Measurements from ENCODE around the gene GALNT18. TPM values are rescaled to one million over a fixed set of nuclear protein-coding genes. Genes with fewer than 3 reads are reported as not detected.

The GALNT18 gene
- total and polyA plus RNA-seq, 2 donors (not counting 3 experiments of a cell fraction or from before 2014, with no cell fraction given): 0.17 to 0.18 TPM

DNA sequence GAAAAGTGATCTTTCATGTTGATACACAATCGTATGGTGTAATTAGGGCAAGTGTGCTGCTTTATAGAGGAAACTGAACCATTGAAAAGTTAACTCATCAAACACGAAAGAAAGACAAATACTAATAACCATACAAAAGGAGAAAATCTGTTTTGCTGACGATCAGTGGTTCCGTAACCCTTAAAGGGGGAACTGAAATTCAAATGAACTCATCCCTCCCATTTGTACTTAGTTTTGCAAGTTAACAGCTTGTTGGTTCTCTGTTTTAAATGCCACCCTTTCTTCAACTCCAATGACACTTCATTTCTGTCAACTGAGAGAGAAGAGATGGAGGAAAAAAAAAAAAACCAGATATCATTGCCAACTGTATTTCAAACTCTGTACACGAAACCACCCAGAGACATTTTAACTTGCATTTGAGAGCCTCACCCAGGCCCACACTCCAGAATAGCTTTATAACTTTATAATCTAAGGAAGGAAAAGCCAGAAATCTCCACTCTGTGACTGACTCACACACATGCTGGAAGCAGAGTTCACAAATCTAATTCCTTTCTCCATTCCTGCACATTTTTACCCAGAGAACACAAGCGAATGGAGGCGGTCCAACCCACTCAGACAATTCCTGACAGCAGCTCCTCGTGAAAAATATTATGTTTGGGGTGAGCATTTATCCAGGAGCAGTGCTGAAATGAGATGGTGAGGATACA, 251.4 kb downstream of the GALNT18 start:
- TF ChIP-seq CTCF (IDR thresholded peaks at IDR 0.05; ENCODE audit: extremely low read depth in 1 of 2, insufficient read depth in 1 of 2, low read depth in 1 of 2, low read length in 2 of 2) (no peak), MYC (IDR thresholded peaks at IDR 0.05; ENCODE audit: low read depth, low read length) (no peak), POLR2AphosphoS5 (IDR thresholded peaks at IDR 0.05; ENCODE audit: insufficient read depth, low read depth, low read length) (no peak), POLR2A (IDR thresholded peaks at IDR 0.05; ENCODE audit: low read depth, low read length) (no peak), JUN (IDR thresholded peaks at IDR 0.05; ENCODE audit: borderline replicate concordance, insufficient read depth, insufficient read length, low read depth) (no peak)
- TF ChIP-seq, protein P1, sequence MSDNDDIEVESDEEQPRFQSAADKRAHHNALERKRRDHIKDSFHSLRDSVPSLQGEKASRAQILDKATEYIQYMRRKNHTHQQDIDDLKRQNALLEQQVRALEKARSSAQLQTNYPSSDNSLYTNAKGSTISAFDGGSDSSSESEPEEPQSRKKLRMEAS (IDR thresholded peaks at IDR 0.05; ENCODE audit: insufficient read depth, insufficient read length): no peak
- ChIA-PET CTCF (no interaction called here), POLR2A (no interaction called here)
- no peaks in the 10 kb centered on the region for H3K79me2 ChIP-seq (ENCODE audit: control insufficient read depth, insufficient read depth, low read length)
- H3K4me3 ChIP-seq (replicated peaks in 1 of 3; ENCODE audit: insufficient read depth in 1 of 3, low read depth in 1 of 3, low read length in 3 of 3): no peak overlapping the region
- FAIRE-seq (no peak), DNase-seq (ENCODE audit: low read depth, low spot score) (no peak)
- no TSS peak for BruUV-seq (replicated peaks)
- H3K4me2 ChIP-seq (ENCODE audit: insufficient read depth, low read length): no peak overlapping the region
- no peaks in the 10 kb centered on the region for H3K27me3 ChIP-seq (ENCODE audit: control insufficient read depth in 2 of 2, insufficient read depth in 2 of 2, low read length in 2 of 2)
- no peaks in the 10 kb centered on the region for H3K9me3 ChIP-seq (replicated peaks; ENCODE audit: control insufficient read depth, insufficient read depth, low read length)
- no peak overlapping the region for H3K27ac ChIP-seq (ENCODE audit: insufficient read depth, low read depth, low read length)
- H2AFZ ChIP-seq (ENCODE audit: low read depth, low read length): no peak overlapping the region
- no peaks in the 10 kb centered on the region for H3K36me3 ChIP-seq (ENCODE audit: control insufficient read depth in 2 of 2, extremely low read depth in 1 of 2, insufficient read depth in 2 of 2, low read length in 2 of 2)
- H3K4me1 ChIP-seq (ENCODE audit: control insufficient read depth, extremely low read depth, insufficient read depth, low read length): no peaks in the 10 kb centered on the region
- no peaks in the 10 kb centered on the region for H4K20me1 ChIP-seq (replicated peaks; ENCODE audit: control insufficient read depth, extremely low read depth, insufficient read depth, low read length)
- H3K9me1 ChIP-seq (replicated peaks; ENCODE audit: control insufficient read depth, extremely low read depth, insufficient read depth, low read length): no peaks in the 10 kb centered on the region
- dilution Hi-C loops (cut with MboI; ENCODE audit: extremely low pct_ligation_motif_present, low sequenced_read_pairs) (no loop called here), intact Hi-C loops (cut with micrococcal nuclease) (no loop called here)
- no peak overlapping the region for H3K9ac ChIP-seq (replicated peaks; ENCODE audit: extremely low read depth, insufficient read depth, low read length)

Measured in endothelial cell of umbilical vein (primary cell).